RWPE2 (cell line): ENCODE results near the gene KIF26B.

ENCODE experiments used
- ATAC-seq: fragments of 200-7000 bp; cut with Tn5 transposase; 3 replicates; pipeline ENCODE4 v1.9.1; 2021; ENCODE audit warnings: low read depth
- DNase-seq: peaks from one replicate; pipeline ENCODE4 v3.0.0-alpha.2; 2020; ENCODE audit warnings: low spot score
- H3K27ac ChIP-seq: fragments of 450-650 bp; 2 replicates; pipeline ENCODE4 v1.5.1; 2017; ENCODE audit warnings: mild to moderate bottlenecking; ENCODE audit not compliant: poor library complexity, severe bottlenecking
- H3K27me3 ChIP-seq: fragments of 250-450 bp; sonication (Bioruptor Pico); 2 replicates; pipeline ENCODE4 v1.5.1; 2021; ENCODE audit warnings: mild to moderate bottlenecking, moderate library complexity; ENCODE audit not compliant: insufficient read depth, poor library complexity, severe bottlenecking
- H3K36me3 ChIP-seq: fragments of 250-450 bp; sonication (Bioruptor Pico); 2 replicates; pipeline ENCODE4 v1.5.1; 2020; ENCODE audit warnings: low read depth, mild to moderate bottlenecking, moderate library complexity
- H3K4me1 ChIP-seq: fragments of 250-450 bp; sonication (Bioruptor Pico); 2 replicates; pipeline ENCODE4 v1.5.1; 2021; ENCODE audit warnings: mild to moderate bottlenecking, moderate library complexity; ENCODE audit not compliant: insufficient read depth, poor library complexity, severe bottlenecking
- H3K4me3 ChIP-seq: fragments of 250-450 bp; sonication (Bioruptor Pico); 2 replicates; pipeline ENCODE4 v1.5.1; 2021; ENCODE audit warnings: mild to moderate bottlenecking, moderate library complexity; ENCODE audit not compliant: severe bottlenecking
- H3K9me3 ChIP-seq: fragments of 250-450 bp; sonication (Bioruptor Pico); 2 replicates; pipeline ENCODE4 v1.5.1; 2021; ENCODE audit warnings: mild to moderate bottlenecking, moderate library complexity; ENCODE audit not compliant: severe bottlenecking
- TF ChIP-seq, protein P1 (sequence below): fragments of 450-650 bp; IDR thresholded peaks from one replicate; pipeline ENCODE4 v1.5.1; 2017; ENCODE audit warnings: mild to moderate bottlenecking, moderate library complexity; ENCODE audit not compliant: poor library complexity, severe bottlenecking

KIF26B gene

DNA sequence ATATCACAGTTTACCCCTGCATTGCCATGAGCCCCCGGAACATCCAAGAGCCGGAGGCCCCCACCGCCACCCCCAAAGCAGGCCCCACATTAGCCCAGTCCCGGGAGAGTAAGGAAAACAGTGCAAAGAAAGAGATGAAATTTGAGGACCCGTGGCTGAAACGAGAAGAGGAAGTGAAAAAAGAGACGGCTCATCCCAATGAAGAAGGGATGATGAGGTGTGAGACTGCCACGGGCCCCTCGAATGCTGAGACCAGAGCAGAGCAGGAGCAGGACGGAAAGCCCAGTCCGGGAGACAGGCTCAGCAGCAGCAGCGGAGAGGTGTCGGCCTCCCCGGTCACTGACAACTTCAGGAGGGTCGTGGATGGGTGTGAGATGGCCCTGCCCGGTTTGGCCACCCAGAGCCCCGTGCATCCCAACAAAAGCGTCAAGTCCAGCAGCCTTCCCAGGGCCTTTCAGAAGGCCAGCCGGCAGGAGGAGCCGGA lies 532.4 kb downstream of the KIF26B start:
- no peaks in the 10 kb centered on the region for H3K36me3 ChIP-seq
- no peaks in the 10 kb centered on the region for H3K27me3 ChIP-seq
- no peak overlapping the region for H3K4me3 ChIP-seq
- TF ChIP-seq, protein P1, sequence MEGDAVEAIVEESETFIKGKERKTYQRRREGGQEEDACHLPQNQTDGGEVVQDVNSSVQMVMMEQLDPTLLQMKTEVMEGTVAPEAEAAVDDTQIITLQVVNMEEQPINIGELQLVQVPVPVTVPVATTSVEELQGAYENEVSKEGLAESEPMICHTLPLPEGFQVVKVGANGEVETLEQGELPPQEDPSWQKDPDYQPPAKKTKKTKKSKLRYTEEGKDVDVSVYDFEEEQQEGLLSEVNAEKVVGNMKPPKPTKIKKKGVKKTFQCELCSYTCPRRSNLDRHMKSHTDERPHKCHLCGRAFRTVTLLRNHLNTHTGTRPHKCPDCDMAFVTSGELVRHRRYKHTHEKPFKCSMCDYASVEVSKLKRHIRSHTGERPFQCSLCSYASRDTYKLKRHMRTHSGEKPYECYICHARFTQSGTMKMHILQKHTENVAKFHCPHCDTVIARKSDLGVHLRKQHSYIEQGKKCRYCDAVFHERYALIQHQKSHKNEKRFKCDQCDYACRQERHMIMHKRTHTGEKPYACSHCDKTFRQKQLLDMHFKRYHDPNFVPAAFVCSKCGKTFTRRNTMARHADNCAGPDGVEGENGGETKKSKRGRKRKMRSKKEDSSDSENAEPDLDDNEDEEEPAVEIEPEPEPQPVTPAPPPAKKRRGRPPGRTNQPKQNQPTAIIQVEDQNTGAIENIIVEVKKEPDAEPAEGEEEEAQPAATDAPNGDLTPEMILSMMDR, result no peak
- H3K9me3 ChIP-seq, result no peaks in the 10 kb centered on the region
- no peaks in the 10 kb centered on the region for H3K4me1 ChIP-seq
- DNase-seq (no peak), ATAC-seq (no peak)
- no peak overlapping the region for H3K27ac ChIP-seq

DNA sequence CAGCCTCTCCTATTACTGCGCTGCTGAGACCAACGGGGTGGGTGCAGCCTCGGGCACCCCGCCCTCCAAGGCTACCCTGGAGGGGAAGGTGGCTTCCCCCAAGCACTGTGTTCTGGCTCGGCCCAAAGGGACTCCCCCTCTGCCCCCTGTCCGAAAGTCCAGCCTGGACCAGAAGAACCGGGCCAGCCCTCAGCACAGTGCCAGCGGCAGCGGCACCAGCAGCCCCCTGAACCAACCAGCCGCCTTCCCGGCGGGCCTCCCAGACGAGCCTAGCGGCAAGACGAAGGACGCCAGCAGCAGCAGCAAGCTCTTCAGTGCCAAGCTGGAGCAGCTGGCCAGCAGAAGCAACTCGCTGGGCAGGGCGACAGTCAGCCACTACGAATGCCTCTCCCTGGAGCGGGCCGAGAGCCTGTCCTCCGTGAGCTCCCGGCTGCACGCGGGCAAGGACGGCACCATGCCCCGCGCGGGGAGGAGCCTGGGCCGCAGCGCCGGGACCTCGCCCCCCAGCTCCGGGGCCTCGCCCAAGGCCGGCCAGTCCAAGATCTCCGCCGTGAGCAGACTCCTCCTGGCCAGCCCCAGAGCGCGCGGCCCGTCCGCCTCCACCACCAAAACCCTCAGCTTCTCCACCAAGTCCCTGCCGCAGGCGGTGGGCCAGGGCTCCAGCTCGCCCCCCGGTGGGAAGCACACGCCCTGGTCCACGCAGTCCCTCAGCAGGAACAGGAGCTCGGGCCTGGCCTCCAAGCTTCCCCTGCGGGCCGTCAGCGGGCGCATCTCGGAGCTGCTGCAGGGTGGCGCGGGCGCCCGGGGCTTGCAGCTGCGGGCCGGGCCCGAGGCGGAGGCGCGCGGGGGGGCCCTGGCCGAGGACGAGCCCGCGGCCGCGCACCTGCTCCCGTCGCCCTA lies 533.1 kb downstream of the KIF26B start:
- DNase-seq (no peak), ATAC-seq (no peak)
- Histone ChIP-seq H3K9me3 (no peaks in the 10 kb centered on the region), H3K4me3 (no peak overlapping the region), H3K36me3 (no peaks in the 10 kb centered on the region), H3K27ac (no peak overlapping the region), H3K4me1 (no peaks in the 10 kb centered on the region), H3K27me3 (no peaks in the 10 kb centered on the region)
- TF ChIP-seq, protein P1, result no peak

DNA sequence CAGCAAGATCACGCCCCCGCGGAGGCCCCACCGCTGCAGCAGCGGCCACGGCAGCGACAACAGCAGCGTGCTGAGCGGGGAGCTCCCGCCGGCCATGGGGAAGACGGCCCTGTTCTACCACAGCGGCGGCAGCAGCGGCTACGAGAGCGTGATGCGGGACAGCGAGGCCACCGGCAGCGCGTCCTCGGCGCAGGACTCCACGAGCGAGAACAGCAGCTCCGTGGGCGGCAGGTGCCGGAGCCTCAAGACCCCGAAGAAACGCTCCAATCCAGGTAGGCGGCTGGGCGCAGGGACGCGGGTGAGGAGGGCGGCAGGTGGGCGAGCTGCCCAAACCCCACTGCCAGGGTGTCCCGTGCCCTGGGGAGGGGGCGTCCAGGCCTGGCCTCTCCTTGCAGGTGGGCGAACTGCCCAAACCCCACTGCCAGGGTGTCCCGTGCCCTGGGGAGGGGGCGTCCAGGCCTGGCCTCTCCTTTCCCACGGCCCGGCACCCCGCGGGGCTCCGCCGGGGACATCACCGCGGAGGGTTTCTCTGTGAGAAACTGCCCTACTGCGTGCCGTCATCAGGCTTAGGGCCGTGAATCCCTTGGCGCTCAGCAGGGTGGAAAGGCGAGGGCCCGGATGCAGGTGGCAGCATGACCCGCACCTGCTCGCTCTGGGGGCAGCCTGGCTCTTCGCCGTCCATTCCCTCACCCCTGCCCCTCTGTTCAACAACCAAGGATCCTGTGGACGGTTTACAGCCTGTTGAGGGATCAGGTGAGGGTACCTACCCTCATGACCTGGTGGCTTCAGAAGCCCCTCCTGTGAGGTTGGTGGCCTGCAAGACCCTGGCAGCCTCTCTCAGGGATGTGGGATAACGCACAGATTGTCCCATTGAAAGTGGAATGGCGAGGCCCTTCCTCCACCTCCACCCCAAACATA lies 534.0 kb downstream of the KIF26B start:
- TF ChIP-seq, protein P1, result no peak
- no peaks in the 10 kb centered on the region for H3K4me1 ChIP-seq
- H3K9me3 ChIP-seq, result no peaks in the 10 kb centered on the region
- H3K27me3 ChIP-seq, result no peaks in the 10 kb centered on the region
- no peak for ATAC-seq
- H3K27ac ChIP-seq, result no peak overlapping the region
- H3K36me3 ChIP-seq, result no peaks in the 10 kb centered on the region
- no peak overlapping the region for H3K4me3 ChIP-seq
- no peak for DNase-seq

DNA sequence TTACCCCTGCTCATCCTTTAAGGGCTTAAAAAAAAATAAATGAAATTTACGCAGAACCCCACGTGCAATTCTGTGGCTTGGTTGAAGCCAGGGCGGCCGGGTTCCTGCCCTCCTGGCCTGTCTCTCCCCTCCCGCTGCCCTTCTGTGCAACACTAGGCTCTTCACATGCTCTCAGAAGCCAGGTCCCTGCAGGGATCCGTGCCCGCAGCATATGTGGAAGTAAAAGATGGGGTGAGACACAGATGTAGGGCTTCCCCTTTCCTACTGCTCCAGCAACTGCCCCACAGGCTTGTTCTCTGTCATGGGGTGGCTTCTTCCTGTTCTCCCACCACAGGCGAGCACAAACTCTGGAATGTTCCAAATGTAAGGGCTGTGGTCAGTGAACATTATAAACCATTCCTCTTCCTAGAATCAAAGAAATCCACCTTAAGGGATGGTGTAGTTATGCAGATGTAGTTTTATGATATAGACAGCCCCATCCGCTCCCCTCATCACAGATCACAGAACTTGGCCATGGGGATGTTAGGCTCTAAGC lies 535.4 kb downstream of the KIF26B start:
- no peaks in the 10 kb centered on the region for H3K9me3 ChIP-seq
- no peaks in the 10 kb centered on the region for H3K4me1 ChIP-seq
- TF ChIP-seq, protein P1, result no peak
- no peak overlapping the region for H3K4me3 ChIP-seq
- H3K27me3 ChIP-seq, result no peaks in the 10 kb centered on the region
- DNase-seq (no peak), ATAC-seq (no peak)
- no peaks in the 10 kb centered on the region for H3K36me3 ChIP-seq
- H3K27ac ChIP-seq, result no peak overlapping the region
